ENCODE data around the gene FXR1. TPM values are rescaled to one million over a fixed set of nuclear protein-coding genes. Genes with fewer than 3 reads are reported as not detected.
A peak's percentile ranks its signal among the peaks of the same experiment; 100 is the strongest.
"Not testable (repeated sequence)": the region's sequence is repeated elsewhere in the genome, so short reads cannot be mapped to it uniquely, and the experiment has no call there.

The FXR1 gene
- polyA plus RNA-seq (ENCODE audit: insufficient read length in 12 of 12), result 1,000 to 10,000 TPM in 1 of 12 donors, 100 to 1,000 TPM in 11; 323 to 1,034 (median 591) TPM
- long read RNA-seq, donor 1, full-length matches to known transcripts, result 11 of 36 reads
- long read RNA-seq, donor 1, partial matches to known transcripts, result 25 of 36 reads
- long read RNA-seq, donor 1, other reads (novel, unspliced or antisense), result 0 of 36 reads
- long read RNA-seq, donor 2, full-length matches to known transcripts, result 31 of 322 reads
- long read RNA-seq, donor 2, partial matches to known transcripts, result 211 of 322 reads
- long read RNA-seq, donor 2, other reads (novel, unspliced or antisense), result 80 of 322 reads
- long read RNA-seq, donor 3, full-length matches to known transcripts, result 14 of 64 reads
- long read RNA-seq, donor 3, partial matches to known transcripts, result 21 of 64 reads
- long read RNA-seq, donor 3, other reads (novel, unspliced or antisense), result 29 of 64 reads
- long read RNA-seq, donor 4, full-length matches to known transcripts, result 14 of 14 reads
- long read RNA-seq, donor 4, partial matches to known transcripts, result 0 of 14 reads
- long read RNA-seq, donor 4, other reads (novel, unspliced or antisense), result 0 of 14 reads
- long read RNA-seq, donor 5, full-length matches to known transcripts, result 26 of 175 reads
- long read RNA-seq, donor 5, partial matches to known transcripts, result 101 of 175 reads
- long read RNA-seq, donor 5, other reads (novel, unspliced or antisense), result 48 of 175 reads
- long read RNA-seq, donor 6, full-length matches to known transcripts, result 10 of 95 reads
- long read RNA-seq, donor 6, partial matches to known transcripts, result 58 of 95 reads
- long read RNA-seq, donor 6, other reads (novel, unspliced or antisense), result 27 of 95 reads
- long read RNA-seq, donor 7, full-length matches to known transcripts, result 15 of 63 reads
- long read RNA-seq, donor 7, partial matches to known transcripts, result 22 of 63 reads
- long read RNA-seq, donor 7, other reads (novel, unspliced or antisense), result 26 of 63 reads
- long read RNA-seq, donor 8, full-length matches to known transcripts, result 19 of 119 reads
- long read RNA-seq, donor 8, partial matches to known transcripts, result 60 of 119 reads
- long read RNA-seq, donor 8, other reads (novel, unspliced or antisense), result 40 of 119 reads
- long read RNA-seq, donor 9, full-length matches to known transcripts, result 11 of 36 reads
- long read RNA-seq, donor 9, partial matches to known transcripts, result 15 of 36 reads
- long read RNA-seq, donor 9, other reads (novel, unspliced or antisense), result 10 of 36 reads
- long read RNA-seq, donor 10, full-length matches to known transcripts, result 19 of 99 reads
- long read RNA-seq, donor 10, partial matches to known transcripts, result 37 of 99 reads
- long read RNA-seq, donor 10, other reads (novel, unspliced or antisense), result 43 of 99 reads
- long read RNA-seq, donor 11, full-length matches to known transcripts, result 34 of 133 reads
- long read RNA-seq, donor 11, partial matches to known transcripts, result 59 of 133 reads
- long read RNA-seq, donor 11, other reads (novel, unspliced or antisense), result 40 of 133 reads

DNA sequence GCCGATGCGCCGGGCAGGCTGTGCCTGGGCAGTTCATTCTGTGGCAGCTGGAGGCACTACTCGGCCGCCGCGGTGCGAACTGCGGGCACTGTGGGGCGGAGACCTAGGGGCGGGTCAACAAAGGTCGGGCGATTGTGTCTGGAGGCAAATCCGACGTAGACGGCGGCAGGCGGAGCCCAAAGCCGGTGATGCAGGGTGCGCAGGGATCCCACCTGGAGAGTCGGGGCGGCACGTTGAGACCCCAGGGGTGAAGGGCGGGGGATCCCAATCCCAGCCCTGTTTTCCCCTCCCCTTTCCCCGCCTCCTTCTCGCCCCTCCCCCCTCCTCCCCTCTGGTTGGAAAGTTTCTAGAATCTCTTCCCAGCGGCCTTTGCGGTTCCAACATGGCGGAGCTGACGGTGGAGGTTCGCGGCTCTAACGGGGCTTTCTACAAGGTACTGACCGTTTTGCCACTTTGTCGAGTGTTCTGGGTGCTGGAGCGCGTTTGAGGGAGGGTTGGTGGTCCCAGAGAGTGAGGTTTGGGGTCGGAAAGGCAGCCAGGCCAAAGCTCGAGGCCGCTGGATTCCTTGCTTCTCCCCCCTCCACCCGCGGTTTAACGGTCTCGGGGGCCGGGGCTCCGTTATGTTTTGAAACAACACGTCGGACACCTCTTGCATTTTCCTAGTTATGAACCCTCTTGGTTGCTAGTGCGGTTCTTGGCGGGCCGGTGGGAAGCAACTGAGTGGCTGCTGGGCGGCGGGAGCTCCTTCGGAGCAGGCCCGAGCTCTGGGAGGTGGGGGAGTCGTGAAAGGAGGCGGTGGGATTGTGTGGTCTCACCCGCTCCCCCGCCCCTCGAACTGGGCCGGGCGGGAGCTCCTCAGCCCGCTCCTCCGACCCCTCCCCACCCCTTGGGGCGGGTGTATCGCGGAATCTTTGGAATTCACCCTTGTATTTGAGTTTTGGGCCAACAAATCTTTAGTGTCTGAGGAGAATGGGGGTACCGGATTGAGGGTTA lies at the start of gene FXR1:
TSS of gene FXR1 (plus strand) at position 367 of the 993 bp plus-strand sequence. CDS start at position 383, 16 bp downstream.
- DNase-seq, result peak; percentile 90

DNA sequence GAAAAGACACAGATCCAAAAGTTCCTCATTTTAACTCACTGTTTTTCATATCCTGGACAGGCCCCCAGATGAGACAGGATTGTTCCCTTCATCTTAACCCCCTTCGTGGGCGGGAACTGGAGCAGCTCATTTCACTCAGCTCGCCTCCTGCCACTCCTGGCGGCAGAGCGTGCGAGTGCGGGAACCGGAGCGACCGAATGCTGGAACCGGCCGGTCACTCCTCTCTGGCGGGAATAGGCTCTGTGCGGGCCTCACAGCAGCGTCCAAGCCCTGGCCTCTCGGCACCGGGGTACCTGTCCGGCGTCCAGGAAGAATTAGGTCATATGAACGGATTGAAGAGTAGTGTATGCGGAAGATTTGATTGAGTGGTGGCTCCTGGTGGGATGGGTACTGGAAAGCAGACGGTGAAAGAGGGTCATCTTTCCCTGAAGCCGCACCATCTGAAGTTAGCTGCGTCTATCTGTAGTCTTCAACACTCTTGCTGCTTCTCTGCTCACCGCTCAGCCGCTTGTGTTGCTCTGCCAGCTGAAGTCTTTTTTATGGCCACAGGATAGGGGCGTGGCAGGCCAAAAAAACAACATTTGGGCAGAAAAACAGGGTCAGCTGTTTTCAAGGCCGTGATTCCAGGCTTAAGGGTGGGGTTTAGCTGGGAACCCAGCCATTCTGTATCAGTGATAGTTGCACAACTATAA lies 42.3 kb upstream of the FXR1 start:
- peak; percentile 15 for DNase-seq

DNA sequence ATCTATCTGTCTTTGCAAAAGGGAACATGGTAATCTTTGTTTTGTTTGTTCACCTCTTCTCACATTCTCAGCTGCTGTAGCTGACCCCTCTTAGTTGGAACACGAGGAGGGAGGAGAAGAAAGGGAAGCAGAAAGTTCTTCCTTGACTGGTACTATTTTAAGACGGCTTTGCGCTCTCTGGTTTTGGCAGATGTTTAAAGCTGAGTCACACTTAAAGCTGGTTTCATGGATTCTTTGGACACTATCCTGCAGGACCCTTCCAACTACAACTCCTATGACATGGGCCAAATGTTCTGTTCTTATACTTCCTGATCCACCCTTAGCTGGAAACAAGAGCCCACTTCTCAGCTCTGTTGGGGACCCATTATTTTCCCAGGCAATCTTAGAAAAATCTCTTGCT lies 40.6 kb upstream of the FXR1 start:
- peak; percentile 11 for DNase-seq

DNA sequence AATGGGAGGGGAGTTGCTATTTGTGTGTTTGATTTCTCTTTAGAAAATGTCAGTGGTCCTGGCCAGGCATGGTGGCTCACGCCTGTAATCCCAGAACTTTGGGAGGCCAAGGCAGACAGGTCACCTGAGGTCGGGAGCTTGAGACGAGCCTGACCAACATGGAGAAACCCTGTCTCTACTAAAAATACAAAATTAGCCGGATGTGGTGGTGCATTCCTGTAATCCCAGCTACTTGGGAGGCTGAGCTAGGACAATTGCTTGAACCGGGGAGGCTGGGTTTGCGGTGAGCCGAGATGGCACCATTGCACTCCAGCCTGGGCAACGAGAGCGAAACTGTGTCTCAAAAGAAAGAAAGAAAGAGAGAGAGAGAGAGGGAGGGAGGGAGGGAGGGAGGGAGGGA lies 40.0 kb upstream of the FXR1 start:
- DNase-seq, result not testable (repeated sequence)

DNA sequence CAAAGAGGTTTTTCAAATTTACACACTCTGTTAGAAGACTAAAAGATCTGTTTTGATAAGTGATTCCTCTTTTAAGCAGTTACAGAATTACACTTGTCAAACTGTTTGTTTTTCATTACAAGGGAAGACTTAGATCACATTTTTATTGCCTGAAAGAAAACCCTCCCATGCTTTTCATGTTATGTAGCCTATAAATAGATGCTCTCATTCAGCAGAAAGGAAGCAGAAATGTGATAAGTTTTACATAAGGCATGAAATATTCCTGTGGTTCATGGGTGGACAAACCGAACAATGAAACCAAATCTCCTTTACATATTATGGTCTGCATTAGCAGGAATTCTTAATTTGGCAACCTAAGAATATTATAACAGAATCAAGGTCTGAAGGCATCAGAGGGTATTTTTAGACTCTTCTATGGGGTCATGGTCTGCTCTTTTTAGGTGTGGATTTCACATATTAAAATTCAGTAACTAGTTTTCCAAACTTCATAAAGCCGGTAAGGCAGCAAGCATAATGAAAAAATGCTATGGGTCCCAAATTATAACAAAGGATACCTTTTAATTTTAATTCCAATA lies 37.3 kb upstream of the FXR1 start:
- no peak for DNase-seq

DNA sequence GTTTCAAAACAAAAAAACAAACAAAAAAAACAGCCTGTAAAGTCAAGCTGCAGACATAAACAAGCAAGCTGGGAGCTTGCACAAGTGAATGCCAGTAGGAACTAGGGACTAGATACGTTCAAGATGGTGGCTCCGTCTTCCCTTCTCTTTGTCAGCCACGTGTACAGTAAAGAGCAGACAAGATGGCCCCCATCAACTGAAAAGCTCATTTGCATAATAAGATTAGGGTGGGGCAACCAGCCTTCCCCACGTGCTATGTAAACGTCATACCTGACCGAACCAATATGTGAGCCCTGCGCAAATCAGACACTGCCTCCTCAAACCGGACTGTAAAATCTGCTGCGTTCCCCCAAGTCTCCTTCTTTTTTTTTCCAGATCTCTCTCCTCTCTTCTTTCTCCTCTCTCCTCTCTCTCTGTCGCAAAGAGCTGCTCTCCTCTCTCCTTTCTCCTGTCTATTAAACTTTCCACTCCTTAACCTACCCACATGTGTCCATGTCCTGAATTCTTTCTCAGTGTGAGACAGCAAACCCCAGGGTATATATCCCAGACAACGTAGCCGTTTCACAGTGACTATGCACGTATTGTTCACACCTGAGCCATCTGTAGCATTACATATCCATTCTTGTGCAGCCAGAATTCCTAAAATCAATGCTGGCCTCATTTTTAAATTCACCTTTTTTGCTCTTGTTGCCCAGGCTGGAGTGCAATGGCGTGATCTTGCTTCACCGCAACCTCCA lies 31.2 kb upstream of the FXR1 start:
- no peak for DNase-seq

DNA sequence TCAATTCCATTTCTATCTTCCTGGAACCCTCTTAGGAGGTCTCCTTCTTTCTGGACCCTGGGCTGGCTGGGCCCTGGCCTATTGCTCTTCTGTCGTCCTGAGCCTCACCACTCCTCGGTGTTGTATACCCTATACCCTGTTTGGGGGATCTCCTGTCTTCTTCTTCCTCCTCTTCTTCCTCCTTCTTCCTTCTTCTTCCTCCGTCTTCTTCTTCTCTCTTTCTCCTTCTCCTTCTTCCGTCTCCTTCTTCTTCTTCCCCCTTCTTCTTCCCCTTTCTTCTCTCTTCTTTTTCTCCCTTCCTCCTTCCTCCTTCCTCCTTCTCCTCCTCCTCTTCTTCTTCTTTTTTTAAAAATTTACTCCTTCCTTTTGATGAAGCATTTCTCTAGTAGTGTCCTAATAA lies 30.4 kb upstream of the FXR1 start:
- DNase-seq, result no peak

DNA sequence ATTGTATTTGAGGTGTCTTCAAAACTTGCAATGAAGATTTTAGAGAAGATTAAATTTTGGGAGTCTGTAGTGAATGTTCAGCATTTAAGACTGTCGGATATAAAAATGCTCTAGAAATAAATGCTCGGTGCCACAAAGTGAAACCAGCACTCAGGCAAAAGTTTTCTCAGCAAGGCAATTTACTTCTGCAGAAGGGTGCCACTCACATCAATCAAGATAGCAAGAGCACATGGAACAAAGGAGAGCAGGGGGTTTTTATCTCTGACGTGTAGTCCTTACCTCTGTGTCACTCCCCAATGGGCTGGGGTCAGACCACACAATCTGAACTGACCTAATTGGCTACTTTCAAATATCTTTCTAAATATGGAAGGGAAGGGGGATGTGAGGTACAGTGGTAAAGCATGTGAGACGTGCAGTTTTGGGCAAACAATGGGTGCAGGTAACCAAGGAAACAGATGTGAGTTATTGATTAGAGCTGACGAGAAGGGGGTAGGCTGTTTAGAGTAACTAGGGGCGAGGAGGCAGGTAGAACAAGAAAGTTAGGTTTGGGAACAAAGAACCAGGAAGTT lies 23.4 kb upstream of the FXR1 start:
- no peak for DNase-seq

DNA sequence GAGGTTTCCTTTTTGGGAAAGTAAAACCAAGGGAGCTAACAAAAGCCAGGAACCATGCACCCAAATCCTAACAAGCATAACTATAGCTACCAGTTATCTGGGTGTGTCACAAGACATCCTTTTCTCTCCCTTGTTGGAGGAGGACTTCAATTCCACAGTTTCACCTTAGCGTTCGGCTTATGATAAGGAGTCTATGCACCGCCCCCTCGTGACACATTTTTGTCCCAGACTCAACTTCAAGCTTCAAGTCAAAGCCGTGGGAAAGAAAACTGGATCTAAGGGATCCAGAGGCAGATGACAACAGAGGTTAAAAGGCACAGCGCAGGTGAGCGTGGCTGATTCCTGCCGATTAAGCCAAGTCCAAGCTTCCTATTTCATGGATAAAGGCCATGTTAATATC lies 13.9 kb upstream of the FXR1 start:
- no peak for DNase-seq

DNA sequence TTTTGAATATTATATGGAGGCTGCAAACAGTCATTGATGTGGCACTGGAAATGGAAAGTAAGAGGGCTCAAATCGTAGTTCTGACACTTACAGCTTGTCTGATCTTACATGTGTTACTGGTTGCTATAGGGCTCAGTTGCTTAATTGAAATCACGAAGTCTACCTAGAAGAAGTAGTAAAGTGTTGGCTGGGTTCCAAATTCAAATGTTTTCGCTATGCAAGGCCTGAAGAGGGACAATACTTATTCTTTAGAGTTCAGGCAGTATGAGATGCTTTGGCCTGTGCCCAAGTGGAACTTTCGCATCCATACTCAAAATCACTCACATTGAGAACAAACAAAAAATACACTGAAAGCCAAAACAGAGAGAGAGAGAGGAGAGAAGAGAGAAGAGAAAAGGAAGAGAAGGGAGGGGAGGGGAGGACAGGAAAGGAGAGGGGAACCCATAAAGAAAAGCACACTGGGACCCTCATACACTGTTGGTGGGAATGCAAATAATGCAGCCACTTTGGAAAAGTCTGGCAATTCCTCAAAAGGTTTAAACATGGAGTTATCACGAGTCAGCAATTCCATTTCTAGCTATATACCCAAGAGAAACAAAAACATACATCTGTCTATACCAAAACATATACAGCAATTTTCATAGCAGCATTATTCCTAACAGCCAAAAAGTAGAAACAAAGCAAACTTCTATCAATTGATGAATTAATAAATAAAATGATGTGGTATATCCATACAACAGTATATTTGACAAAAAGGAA lies 2.9 kb upstream of the FXR1 start:
- no peak for DNase-seq

DNA sequence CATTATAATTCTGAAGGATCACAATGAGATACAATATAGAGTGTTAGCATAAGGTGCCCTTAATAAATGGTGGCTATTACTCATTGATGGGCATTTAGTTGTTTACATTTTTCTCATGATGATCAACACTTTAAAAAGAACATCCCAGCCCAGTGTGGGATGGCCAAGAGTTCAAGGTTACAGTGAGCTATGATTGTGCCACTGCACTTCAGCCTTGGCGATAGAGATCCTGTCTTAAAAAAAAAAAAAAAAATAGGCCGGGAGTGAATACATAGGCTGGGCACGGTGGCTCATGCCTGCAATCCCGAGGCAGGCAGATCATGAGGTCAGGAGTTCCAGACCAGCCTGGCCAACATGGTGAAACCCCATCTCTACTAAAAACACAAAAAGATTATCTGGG lies 1.6 kb upstream of the FXR1 start:
- DNase-seq, result no peak

DNA sequence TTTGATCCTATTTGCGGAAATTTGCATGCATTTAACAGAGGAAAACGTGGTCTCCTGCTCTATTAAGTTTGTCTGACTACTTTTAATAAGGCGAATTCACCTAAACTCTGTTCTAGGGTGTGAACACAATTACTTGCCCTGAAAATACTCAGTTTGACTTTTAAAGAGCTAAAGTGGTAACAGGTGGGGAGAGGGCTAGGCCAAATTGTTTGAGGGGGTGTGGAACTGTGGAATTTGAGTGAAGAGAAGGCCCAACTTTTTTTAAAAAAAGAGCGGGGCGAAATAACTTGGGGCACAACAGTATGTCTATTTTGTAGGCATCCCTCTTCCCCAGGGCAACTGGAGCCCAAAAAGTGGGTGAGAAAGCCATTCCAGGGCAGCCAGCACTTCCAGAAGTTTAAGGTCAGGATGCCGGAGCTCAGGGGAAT lies 580 bp upstream of the FXR1 start:
- no peak for DNase-seq

DNA sequence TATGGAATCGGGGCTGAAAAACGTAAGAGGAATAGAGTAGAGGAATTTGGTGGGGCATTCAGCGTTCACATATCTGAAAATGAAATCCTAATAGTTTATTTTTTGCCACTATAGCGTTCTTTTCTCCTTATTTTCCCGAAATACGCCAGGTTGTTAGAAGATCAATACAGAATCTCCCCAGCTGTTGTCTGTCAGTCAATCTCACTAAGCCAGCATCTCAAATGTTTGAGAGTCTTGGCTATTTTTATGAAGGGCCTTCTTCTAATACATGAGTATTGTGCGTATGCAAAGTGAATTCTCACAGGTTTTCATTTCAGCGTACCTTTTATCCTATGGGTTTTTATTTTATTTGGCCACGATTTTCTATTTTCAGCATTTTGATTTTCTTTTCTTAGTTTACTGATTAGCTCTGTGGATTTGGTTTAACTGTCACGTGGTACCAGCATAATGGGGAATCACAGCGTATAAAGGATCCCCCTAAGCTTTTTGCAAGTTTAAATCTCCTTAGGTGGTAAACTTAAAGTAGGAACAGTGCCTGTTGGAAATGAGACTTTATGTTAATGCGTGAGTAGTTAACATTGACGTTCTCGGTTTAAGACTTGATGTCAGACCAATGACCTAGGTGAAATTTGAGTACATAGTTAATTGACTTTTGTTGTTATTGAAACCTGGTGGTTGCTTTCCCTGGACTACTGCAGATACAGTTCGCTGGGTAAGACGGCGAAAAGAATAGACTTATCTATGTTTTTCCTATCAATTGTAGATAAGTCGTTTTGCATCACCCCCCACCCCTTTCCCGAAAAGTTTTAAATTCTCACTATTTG lies 1.3 kb downstream of the FXR1 start:
- DNase-seq, result peak; percentile 12

DNA sequence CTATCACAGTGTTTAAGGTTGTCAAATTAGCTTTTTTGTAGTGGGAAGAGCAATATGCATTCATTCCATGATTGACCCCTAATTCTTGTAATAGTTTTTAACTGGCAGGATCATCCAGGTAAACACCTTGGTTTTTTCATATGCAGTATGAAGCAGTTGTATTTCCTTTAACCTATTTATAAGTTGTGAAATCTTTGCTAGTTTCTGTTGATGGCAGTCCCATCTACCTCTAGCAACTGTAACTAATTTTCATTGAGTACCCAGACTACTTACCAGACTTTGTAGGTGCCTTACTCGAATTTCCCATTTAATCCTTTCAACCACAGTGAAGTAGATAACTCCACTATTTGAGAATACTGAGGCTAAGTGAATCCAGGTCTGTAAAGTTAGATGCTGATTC lies 6.1 kb downstream of the FXR1 start:
- DNase-seq, result no peak

DNA sequence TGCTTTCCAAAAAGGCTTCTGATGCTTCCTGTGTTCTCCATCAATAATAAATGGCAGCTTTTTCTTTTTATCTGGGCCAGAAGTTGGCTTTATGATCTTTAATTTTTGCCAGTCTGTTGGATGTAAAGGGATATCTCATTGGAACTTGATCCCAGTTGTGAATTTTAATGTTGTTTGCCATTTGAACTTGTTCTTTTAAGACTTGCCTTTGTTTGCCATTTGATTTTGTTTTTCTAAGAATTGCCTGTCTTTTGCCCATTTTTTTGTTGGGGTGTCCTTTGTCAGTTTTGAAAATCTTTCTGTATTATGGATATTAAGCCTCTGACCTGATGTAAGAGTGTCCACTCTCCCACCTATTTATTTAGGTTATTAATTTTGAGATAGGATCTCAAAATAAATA lies 9.8 kb downstream of the FXR1 start:
- DNase-seq, result no peak

DNA sequence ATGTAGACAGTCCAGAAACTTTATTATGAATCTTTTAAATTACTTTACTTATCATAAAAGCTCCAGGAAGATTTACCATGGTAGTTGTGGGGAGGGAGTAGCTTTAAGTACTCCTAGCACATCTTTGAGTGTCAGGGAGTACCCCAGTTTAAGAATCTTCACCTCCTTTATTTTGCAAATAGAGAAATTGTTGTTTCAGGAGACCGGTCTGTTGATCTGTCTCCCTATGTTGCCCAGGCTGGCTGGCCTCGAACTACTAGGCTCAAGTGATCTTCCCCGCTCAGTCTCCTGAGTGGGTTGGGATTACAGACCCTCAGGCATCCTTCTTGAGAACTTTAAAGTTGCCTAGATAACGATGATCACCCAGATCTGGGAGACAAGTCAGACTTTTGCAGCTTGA lies 11.1 kb downstream of the FXR1 start:
- no peak for DNase-seq
